HepG2 (cell line): ENCODE measurements around the gene TAS2R7. TPM values are rescaled to one million over a fixed set of nuclear protein-coding genes. Genes with fewer than 3 reads are reported as not detected.
A peak's percentile ranks its signal among the peaks of the same experiment; 100 is the strongest.
"Not testable (repeated sequence)": the region's sequence is repeated elsewhere in the genome, so short reads cannot be mapped to it uniquely, and the experiment has no call there.

Experiments used
- ATAC-seq: fragments of 200-7000 bp; cut with Tn5 transposase; 3 replicates; pipeline ENCODE4 v1.9.1; 2020; ENCODE audit warnings: mild to moderate bottlenecking, moderate library complexity
- BruUV-seq: library from RNA; stranded (reverse); fragments of 400-500 nt; replicated peaks from 2 replicates; lab custom pipeline; 2021; lab: Mats Ljungman, UMichigan
- CTCF ChIA-PET: fragments of 300-600 bp; formaldehyde crosslinking; extraction: SDS; loops from one replicate; lab custom pipeline; 2021; ENCODE audit warnings: low total read pairs, inconsistent platforms, low intra/inter-chr PET ratio; lab: Yijun Ruan, JAX
- POLR2A ChIA-PET: fragments of 350-600 bp; sonication (Branson Sonifier 250); formaldehyde crosslinking; loops from one replicate; lab custom pipeline; 2020; ENCODE audit warnings: antibody characterized with exemption, inconsistent platforms; lab: Yijun Ruan, JAX
- DNase-seq: peaks from one replicate; pipeline ENCODE4 v3.0.0-alpha.2; 2015; ENCODE audit warnings: low spot score
- FAIRE-seq: peaks from 3 replicates; lab custom pipeline; 2011; peaks lifted over from hg19 to GRCh38; lab: Jason Lieb, UNC
- H2AFZ ChIP-seq: one replicate; pipeline ENCODE4 v1.6.1; 2011; ENCODE audit warnings: low read length, inconsistent platforms
- H3K27ac ChIP-seq: fragments of 300-600 bp; 3 replicates; pipeline ENCODE4 v1.8.0; 2011; ENCODE audit warnings: mixed run types, mild to moderate bottlenecking, mixed read lengths, low read length, inconsistent platforms; ENCODE audit not compliant: insufficient read depth; ENCODE audit errors: extremely low read length
- H3K27me3 ChIP-seq, 2 experiments: fragments of 200-600 bp in 1 of 2; 2 replicates in 1 of 2; 3 replicates in 1 of 2; pipeline versions ENCODE4 v1.6.0 to v1.8.0; 2011; ENCODE audit warnings: low read length in 2 of 2, mild to moderate bottlenecking in 2 of 2, moderate library complexity in 2 of 2, inconsistent platforms in 1 of 2; ENCODE audit not compliant: insufficient read depth in 2 of 2, control insufficient read depth in 1 of 2
- H3K36me3 ChIP-seq, 2 experiments: fragments of 200-600 bp in 1 of 2; replicated peaks in 1 of 2; 2 replicates in 1 of 2; 3 replicates in 1 of 2; pipeline versions ENCODE4 v1.5.1 to v1.8.0; 2011; ENCODE audit warnings: low read length in 2 of 2, inconsistent platforms in 1 of 2; ENCODE audit not compliant: insufficient read depth in 2 of 2, control insufficient read depth in 1 of 2
- H3K4me1 ChIP-seq: 2 replicates; pipeline ENCODE4 v1.5.1; 2012; ENCODE audit warnings: low read length, inconsistent platforms; ENCODE audit not compliant: insufficient read depth
- H3K4me2 ChIP-seq: 2 replicates; pipeline ENCODE4 v1.6.0; 2011; ENCODE audit warnings: low read depth, low read length, inconsistent platforms
- H3K4me3 ChIP-seq, 3 experiments: fragments of 200-600 bp in 1 of 3; sonication (generic), shearing (Covaris generic) in 1 of 3; replicated peaks in 1 of 3; 2 replicates each; pipeline ENCODE4 v1.5.1; 2011 to 2016; ENCODE audit warnings: low read length in 3 of 3, inconsistent platforms in 2 of 3, low read depth in 2 of 3, mild to moderate bottlenecking in 2 of 3, control low read depth in 1 of 3, mixed read lengths in 1 of 3; ENCODE audit not compliant: insufficient read depth in 1 of 3
- H3K79me2 ChIP-seq: one replicate; pipeline ENCODE4 v1.6.1; 2011; ENCODE audit warnings: low read length, inconsistent platforms; ENCODE audit not compliant: insufficient read depth
- H3K9ac ChIP-seq: 2 replicates; pipeline ENCODE4 v1.6.0; 2011; ENCODE audit warnings: mild to moderate bottlenecking, low read depth, low read length, inconsistent platforms; ENCODE audit not compliant: insufficient read depth
- H3K9me3 ChIP-seq: 2 replicates; pipeline ENCODE4 v1.5.1; 2012; ENCODE audit warnings: mild to moderate bottlenecking, low read length
- H4K20me1 ChIP-seq: 2 replicates; pipeline ENCODE4 v1.6.0; 2011; ENCODE audit warnings: inconsistent platforms, mild to moderate bottlenecking, low read length, moderate library complexity; ENCODE audit not compliant: insufficient read depth
- CEBPB ChIP-seq: IDR thresholded peaks from 2 replicates; pipeline ENCODE4 v1.6.1; 2011; ENCODE audit warnings: low read depth, low read length, improper control_type of control experiment, borderline replicate concordance
- FOSL1 ChIP-seq: sonication (generic); formaldehyde crosslinking; IDR thresholded peaks from 2 replicates; pipeline ENCODE4 v1.9.0; 2021; ENCODE audit warnings: missing genetic modification reagents, borderline replicate concordance
- ZFP1 ChIP-seq: IDR thresholded peaks from 2 replicates; pipeline ENCODE4 v1.6.1; 2016
- ZFP41 ChIP-seq: sonication (generic); formaldehyde crosslinking; IDR thresholded peaks from 2 replicates; pipeline ENCODE4 v1.4.0; 2020; ENCODE audit warnings: mild to moderate bottlenecking, missing genetic modification reagents, borderline replicate concordance
- ZNF12 ChIP-seq: sonication (generic); formaldehyde crosslinking; IDR thresholded peaks from 2 replicates; pipeline ENCODE4 v1.5.0; 2020; ENCODE audit warnings: missing genetic modification reagents
- WGBS: methylation state at CpG from one replicate; pipeline ENCODE4 v1.1.6; 2017; ENCODE audit warnings: low lambda C conversion rate; 5-methylcytosine and 5-hydroxymethylcytosine counted together
- in situ Hi-C: cut with HindIII; loops from 2 replicates; pipeline ENCODE4 v1.10.0; 2017; ENCODE audit warnings: low pct_unique_long_range_greater_than_20kb; ENCODE audit not compliant: extremely low pct_ligation_motif_present
- intact Hi-C: fragments of 100-400 bp; cut with micrococcal nuclease; formaldehyde crosslinking; loops from one replicate; pipeline ENCODE4 v1.10.0; 2022; ENCODE audit not compliant: unreplicated experiment
- polyA plus RNA-seq, 8 experiments: library from polyadenylated mRNA; depleted of rRNA in 3 of 8; stranded (reverse) in 7 of 8; unstranded in 1 of 8; fragments of >200 nt; fragmentation: Illumina TruSeq in 4 of 8; extraction: Trizol in 4 of 8; gene quantifications; 2 replicates each; pipeline versions ENCODE4 v1.2.1 to v1.2.3, GENCODE V29; 2011 to 2016; ENCODE audit warnings: low read depth in 4 of 8, missing spikeins in 1 of 8, mixed read lengths in 1 of 8; ENCODE audit not compliant: insufficient read depth in 1 of 8
- total RNA-seq, 5 experiments: library from RNA; depleted of rRNA; stranded (reverse); fragments of >200 nt; fragmentation: Illumina TruSeq; extraction: Trizol; gene quantifications; 2 replicates each; pipeline ENCODE4 v1.2.3, GENCODE V29; 2016; ENCODE audit warnings: low read depth in 1 of 5

Gene TAS2R7
- total and polyA plus RNA-seq, 2 of the 13 experiments (the other 11 are each of a cell fraction or from before 2014, with no cell fraction given) = not detected

DNA sequence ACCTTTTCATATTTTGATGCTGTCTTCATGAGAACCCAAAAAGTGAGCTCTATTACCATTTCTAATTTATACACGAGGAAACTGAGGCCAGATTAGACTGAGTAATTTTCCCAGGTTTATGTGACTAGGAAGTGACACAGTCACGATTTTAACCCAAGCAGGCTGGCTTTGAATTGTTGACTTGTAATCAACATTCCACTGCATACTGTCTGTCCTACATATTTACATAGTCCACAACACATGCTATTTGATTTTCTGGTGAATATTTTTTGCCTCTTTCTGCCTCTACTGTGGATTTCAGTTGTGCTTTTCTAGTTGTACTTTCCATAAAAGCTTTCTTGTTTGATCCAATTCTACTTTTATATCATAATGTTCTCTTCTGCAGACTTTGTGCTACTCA lies 8.2 kb downstream of the TAS2R7 start (continued):
- TF ChIP-seq FOSL1 (CRISPR knock-in tag) = no peak
- no peak for TF ChIP-seq ZNF12 (CRISPR knock-in tag)

DNA sequence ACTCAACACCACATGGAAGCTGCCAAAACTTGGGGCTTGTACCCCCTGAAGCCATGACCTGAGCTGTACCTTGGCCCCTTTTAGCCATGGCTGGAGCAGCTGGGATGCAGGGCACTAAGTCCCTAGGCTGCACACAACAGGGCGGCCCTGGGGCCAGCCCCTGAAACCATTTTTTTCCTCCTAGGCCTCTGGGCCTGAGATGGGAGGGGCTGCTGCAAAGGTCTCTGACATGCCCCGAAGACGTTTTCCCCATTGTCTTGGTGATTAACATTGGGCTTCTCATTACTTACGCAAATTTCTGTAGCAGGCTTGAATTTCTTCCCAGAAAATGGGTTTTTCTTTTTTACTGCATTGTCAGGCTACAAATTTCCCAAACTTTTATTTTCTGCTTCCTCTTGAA lies 10.7 kb downstream of the TAS2R7 start:
- H3K79me2 ChIP-seq, H3K9me3 ChIP-seq, H3K27ac ChIP-seq, in situ Hi-C loops, FAIRE-seq, BruUV-seq, H3K4me2 ChIP-seq, H3K4me3 ChIP-seq, POLR2A ChIA-PET, ATAC-seq, intact Hi-C loops, DNase-seq, H3K4me1 ChIP-seq, H2AFZ ChIP-seq, H3K9ac ChIP-seq, CTCF ChIA-PET, H4K20me1 ChIP-seq, H3K27me3 ChIP-seq, H3K36me3 ChIP-seq: not testable (repeated sequence)
- 28% methylated on average over 3 of the region's 4 CpGs for WGBS

DNA sequence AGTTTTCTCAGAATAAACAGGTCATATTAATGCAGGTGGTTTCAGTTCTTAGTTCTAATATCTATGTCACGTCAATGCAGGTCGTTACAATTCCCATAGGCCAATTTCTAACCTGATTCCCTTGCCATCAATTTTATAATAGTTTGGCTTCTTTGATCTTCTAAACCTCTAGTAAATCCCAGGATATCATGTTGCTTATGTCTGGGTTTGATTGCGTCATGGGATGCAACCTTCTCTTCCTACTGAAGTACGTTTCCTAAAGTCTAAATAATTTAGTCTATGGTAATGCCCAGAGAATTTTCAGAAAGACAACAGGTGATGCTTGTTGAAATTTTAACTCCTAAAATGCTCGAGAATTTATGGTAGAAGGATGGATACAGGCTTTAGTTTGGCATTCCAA lies 19.2 kb downstream of the TAS2R7 start:
- POLR2A ChIA-PET = no interaction called here
- H4K20me1 ChIP-seq = no peaks in the 10 kb centered on the region
- H2AFZ ChIP-seq = no peak overlapping the region
- DNase-seq (no peak), ATAC-seq (no peak), FAIRE-seq (no peak)
- intact Hi-C loops = no loop called here
- H3K4me3 ChIP-seq = no peak overlapping the region
- H3K9ac ChIP-seq = no peak overlapping the region
- no peaks in the 10 kb centered on the region for H3K9me3 ChIP-seq
- H3K36me3 ChIP-seq = no peaks in the 10 kb centered on the region
- WGBS = 21% methylated on average over 5 of the region's 5 CpGs
- CTCF ChIA-PET = no interaction called here
- no peaks in the 10 kb centered on the region for H3K79me2 ChIP-seq
- no peak overlapping the region for H3K4me2 ChIP-seq
- H3K27me3 ChIP-seq = no peaks in the 10 kb centered on the region
- TF ChIP-seq ZFP41 (CRISPR knock-in tag) (no peak), ZFP1 (CRISPR knock-in tag) (no peak), CEBPB (peak; percentile 80)
- TF ChIP-seq, all 625 proteins: peak for 1
- Histone ChIP-seq H3K4me1 (no peaks in the 10 kb centered on the region), H3K27ac (no peak overlapping the region)
- in situ Hi-C loops = no loop called here
- BruUV-seq = no TSS peak
